Measurements from ENCODE around the gene EDAR. TPM values are rescaled to one million over a fixed set of nuclear protein-coding genes. Genes with fewer than 3 reads are reported as not detected.
A peak's percentile ranks its signal among the peaks of the same experiment; 100 is the strongest.

EDAR gene
- polyA plus RNA-seq, 1 donor from 2014 or later, result 0.26 TPM

- no peaks in the 10 kb centered on the region for H3K9me3 Mint-ChIP-seq
- no peaks in the 10 kb centered on the region for H3K4me1 Mint-ChIP-seq
- H3K36me3 Mint-ChIP-seq, result no peaks in the 10 kb centered on the region
- H3K27me3 Mint-ChIP-seq, result peaks cover 9% of the 10 kb centered on the region
- H3K27ac Mint-ChIP-seq, result no peak overlapping the region
- no peak overlapping the region for H3K4me3 Mint-ChIP-seq
Measured at GRCh38 chr2:109017017-109017416, 28.0 kb upstream of the EDAR start.

- no peaks in the 10 kb centered on the region for H3K9me3 Mint-ChIP-seq
- no peak overlapping the region for H3K27ac Mint-ChIP-seq
- H3K4me3 Mint-ChIP-seq, result no peak overlapping the region
- H3K27me3 Mint-ChIP-seq, result peaks cover 7% of the 10 kb centered on the region
- H3K4me1 Mint-ChIP-seq, result no peaks in the 10 kb centered on the region
- no peaks in the 10 kb centered on the region for H3K36me3 Mint-ChIP-seq
Measured at GRCh38 chr2:109016376-109016775, 27.4 kb upstream of the EDAR start.

- no peaks in the 10 kb centered on the region for H3K9me3 Mint-ChIP-seq
- no peak overlapping the region for H3K4me3 Mint-ChIP-seq
- no peak overlapping the region for H3K27ac Mint-ChIP-seq
- no peaks in the 10 kb centered on the region for H3K36me3 Mint-ChIP-seq
- H3K4me1 Mint-ChIP-seq, result no peaks in the 10 kb centered on the region
- peaks cover 7% of the 10 kb centered on the region for H3K27me3 Mint-ChIP-seq
Measured at GRCh38 chr2:109014476-109014875, 25.5 kb upstream of the EDAR start.

- Mint-ChIP-seq H3K27ac (no peak overlapping the region), H3K4me1 (no peaks in the 10 kb centered on the region), H3K4me3 (no peak overlapping the region), H3K9me3 (peaks cover 0 to under 1% (median 0%) of the 10 kb centered on the region in 3 donors), H3K36me3 (no peaks in the 10 kb centered on the region), H3K27me3 (peaks cover 5% of the 10 kb centered on the region)
Measured at GRCh38 chr2:109013051-109013450, 24.0 kb upstream of the EDAR start.

GRCh38 chr2:109009920-109010610 lies 21.0 kb upstream of the EDAR start:
- peaks cover 3% of the 10 kb centered on the region for H3K27me3 Mint-ChIP-seq
- no peaks in the 10 kb centered on the region for H3K4me1 Mint-ChIP-seq
- no peak overlapping the region for H3K27ac Mint-ChIP-seq
- no peak overlapping the region for H3K4me3 Mint-ChIP-seq
- H3K36me3 Mint-ChIP-seq, result no peaks in the 10 kb centered on the region
- H3K9me3 Mint-ChIP-seq, result peaks cover 0 to 2% (median 0%) of the 10 kb centered on the region in 3 donors

- Mint-ChIP-seq H3K4me1 (no peaks in the 10 kb centered on the region), H3K27ac (no peak overlapping the region), H3K27me3 (peaks cover 5% of the 10 kb centered on the region), H3K9me3 (peaks cover 0 to 2% (median 0%) of the 10 kb centered on the region in 3 donors), H3K4me3 (no peak overlapping the region), H3K36me3 (no peaks in the 10 kb centered on the region)
Measured at GRCh38 chr2:109006971-109007370, 18.0 kb upstream of the EDAR start.

GRCh38 chr2:109005686-109006204 lies 16.7 kb upstream of the EDAR start:
- no peak overlapping the region for H3K27ac Mint-ChIP-seq
- no peak overlapping the region for H3K4me3 Mint-ChIP-seq
- H3K36me3 Mint-ChIP-seq, result no peaks in the 10 kb centered on the region
- H3K27me3 Mint-ChIP-seq, result peaks cover 5% of the 10 kb centered on the region
- no peaks in the 10 kb centered on the region for H3K4me1 Mint-ChIP-seq
- peaks cover 0 to 2% (median 0%) of the 10 kb centered on the region in 3 donors for H3K9me3 Mint-ChIP-seq

- H3K27me3 Mint-ChIP-seq, result peaks cover 3% of the 10 kb centered on the region
- H3K4me3 Mint-ChIP-seq, result peak overlapping the region in 1 of 4 donors; percentile 58
- no peak overlapping the region for H3K27ac Mint-ChIP-seq
- H3K9me3 Mint-ChIP-seq, result peaks cover 0 to 1% (median 0%) of the 10 kb centered on the region in 3 donors
- no peaks in the 10 kb centered on the region for H3K36me3 Mint-ChIP-seq
- no peaks in the 10 kb centered on the region for H3K4me1 Mint-ChIP-seq
Measured at GRCh38 chr2:109001201-109001600, 12.2 kb upstream of the EDAR start.

- Mint-ChIP-seq H3K9me3 (peaks cover 0 to 1% (median 0%) of the 10 kb centered on the region in 3 donors), H3K36me3 (no peaks in the 10 kb centered on the region), H3K4me3 (no peak overlapping the region), H3K4me1 (no peaks in the 10 kb centered on the region), H3K27me3 (peaks cover 3% of the 10 kb centered on the region), H3K27ac (no peak overlapping the region)
Measured at GRCh38 chr2:109000738-109001137, 11.7 kb upstream of the EDAR start.

GRCh38 chr2:108998911-108999310 lies 9.9 kb upstream of the EDAR start:
- Mint-ChIP-seq H3K27ac (no peak overlapping the region), H3K27me3 (peaks cover 5% of the 10 kb centered on the region), H3K4me1 (no peaks in the 10 kb centered on the region), H3K9me3 (peaks cover 0 to 1% (median 0%) of the 10 kb centered on the region in 3 donors), H3K4me3 (no peak overlapping the region), H3K36me3 (no peaks in the 10 kb centered on the region)

- Mint-ChIP-seq H3K4me1 (no peaks in the 10 kb centered on the region), H3K27ac (no peak overlapping the region), H3K4me3 (no peak overlapping the region), H3K36me3 (no peaks in the 10 kb centered on the region), H3K9me3 (no peaks in the 10 kb centered on the region), H3K27me3 (peaks cover 4% of the 10 kb centered on the region)
Measured at GRCh38 chr2:108994178-108994577, 5.2 kb upstream of the EDAR start.

- Mint-ChIP-seq H3K27ac (no peak overlapping the region), H3K36me3 (no peaks in the 10 kb centered on the region), H3K27me3 (peaks cover 3% of the 10 kb centered on the region), H3K4me1 (no peaks in the 10 kb centered on the region), H3K9me3 (no peaks in the 10 kb centered on the region), H3K4me3 (no peak overlapping the region)
Measured at GRCh38 chr2:108993095-108993937, 4.3 kb upstream of the EDAR start.

GRCh38 chr2:108988076-108988795 lies 784 bp downstream of the EDAR start:
- H3K4me3 Mint-ChIP-seq, result peak overlapping the region in 1 of 4 donors; percentile 67
- H3K27ac Mint-ChIP-seq, result peak overlapping the region in 2 of 3 donors; percentile 65 to 83
- H3K36me3 Mint-ChIP-seq, result no peaks in the 10 kb centered on the region
- no peaks in the 10 kb centered on the region for H3K4me1 Mint-ChIP-seq
- H3K9me3 Mint-ChIP-seq, result no peaks in the 10 kb centered on the region
- H3K27me3 Mint-ChIP-seq, result peaks cover 5% of the 10 kb centered on the region

- H3K36me3 Mint-ChIP-seq, result no peaks in the 10 kb centered on the region
- no peaks in the 10 kb centered on the region for H3K4me1 Mint-ChIP-seq
- H3K9me3 Mint-ChIP-seq, result no peaks in the 10 kb centered on the region
- peak overlapping the region in 1 of 4 donors; percentile 50 for H3K4me3 Mint-ChIP-seq
- H3K27me3 Mint-ChIP-seq, result peaks cover 5% of the 10 kb centered on the region
- H3K27ac Mint-ChIP-seq, result no peak overlapping the region
Measured at GRCh38 chr2:108986916-108987510, 2.0 kb downstream of the EDAR start.

GRCh38 chr2:108983610-108984009 lies 5.4 kb downstream of the EDAR start:
- H3K9me3 Mint-ChIP-seq, result no peaks in the 10 kb centered on the region
- no peak overlapping the region for H3K27ac Mint-ChIP-seq
- H3K4me3 Mint-ChIP-seq, result no peak overlapping the region
- H3K27me3 Mint-ChIP-seq, result peaks cover 8% of the 10 kb centered on the region
- no peaks in the 10 kb centered on the region for H3K4me1 Mint-ChIP-seq
- H3K36me3 Mint-ChIP-seq, result no peaks in the 10 kb centered on the region
